Gastroesophageal sphincter (tissue), 3 donors: Measurements from ENCODE around the gene C20orf144.

Source experiments
- CTCF ChIP-seq, 4 experiments: fragments of 200-600 bp in 2 of 4; fragments of 450-650 bp in 2 of 4; sonication (generic) in 1 of 4; IDR thresholded peaks; one replicate each; pipeline ENCODE4 v1.5.1; 2017 to 2019; ENCODE audit warnings: antibody characterized with exemption in 4 of 4, mild to moderate bottlenecking in 2 of 4, moderate library complexity in 2 of 4
- EP300 ChIP-seq: sonication (generic); formaldehyde crosslinking; IDR thresholded peaks from one replicate; pipeline ENCODE4 v1.6.1; 2017; ENCODE audit warnings: antibody characterized with exemption, mild to moderate bottlenecking
- POLR2A ChIP-seq, 2 donors: fragments of 450-650 bp; IDR thresholded peaks; one replicate each; pipeline ENCODE4 v1.6.1; 2017; ENCODE audit warnings: antibody characterized with exemption in 2 of 2, mild to moderate bottlenecking in 2 of 2, moderate library complexity in 1 of 2

DNA sequence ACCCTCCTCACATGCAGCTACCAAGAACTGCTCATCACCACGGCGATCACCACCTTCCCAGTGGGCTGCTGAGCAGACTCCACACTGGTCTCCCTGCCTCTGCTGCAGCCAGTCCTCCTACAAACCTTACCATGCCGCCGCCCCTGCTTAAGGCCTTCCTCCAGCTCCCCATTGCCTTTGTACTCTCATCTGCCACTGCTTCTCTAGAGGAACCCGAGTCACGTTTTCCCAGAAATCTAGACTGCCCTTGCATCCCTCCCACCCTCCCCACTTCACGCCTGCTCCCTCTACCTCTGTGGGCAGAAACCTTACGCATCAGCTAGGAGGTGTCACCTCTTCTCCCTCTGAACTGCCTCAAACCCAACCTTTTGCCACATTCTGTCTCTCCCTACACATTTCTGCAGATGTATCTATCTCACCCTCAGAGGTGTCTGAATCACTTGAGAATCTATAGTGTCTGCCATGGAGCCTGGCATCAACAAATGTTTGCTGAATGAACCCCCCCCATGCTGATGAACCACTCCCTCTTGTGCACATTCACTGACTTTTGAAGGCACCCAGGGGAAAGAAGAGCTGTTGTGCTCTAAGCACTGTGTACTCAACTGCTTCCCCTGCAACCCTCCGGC, 19.7 kb downstream of the C20orf144 start:
- TF ChIP-seq POLR2A (IDR thresholded peaks at IDR 0.05) (no peak), CTCF (IDR thresholded peaks at IDR 0.05) (no peak), EP300 (no peak)
